Activated CD8-positive, alpha-beta T cell treated with anti-CD3 and anti-CD28 coated beads for 36 hours (primary cell): Measurements from ENCODE around the gene GPR4. TPM values are rescaled to one million over a fixed set of nuclear protein-coding genes. Genes with fewer than 3 reads are reported as not detected.

Experiments used
- ATAC-seq: fragments of 200-7000 bp; cut with Tn5 transposase; one replicate; pipeline ENCODE4 v1.10.0; 2021; ENCODE audit warnings: mild to moderate bottlenecking, moderate library complexity
- CTCF ChIA-PET: fragments of 350-600 bp; sonication (Branson Sonifier 250); formaldehyde crosslinking; loops from one replicate; lab custom pipeline; 2021; ENCODE audit warnings: antibody characterized with exemption; lab: Charles Lee
- POLR2A ChIA-PET: fragments of 350-600 bp; sonication (Branson Sonifier 250); formaldehyde crosslinking; loops from one replicate; lab custom pipeline; 2021; ENCODE audit warnings: antibody characterized with exemption; lab: Charles Lee
- DNase-seq: peaks from one replicate; pipeline ENCODE4 v3.0.0-alpha.2; 2020
- H3K27ac Mint-ChIP-seq: one replicate; pipeline ENCODE4 v1.8.0; 2021; ENCODE audit warnings: mild to moderate bottlenecking, mixed read lengths
- H3K27me3 Mint-ChIP-seq: one replicate; pipeline ENCODE4 v1.8.0; 2021; ENCODE audit warnings: mixed read lengths
- H3K36me3 Mint-ChIP-seq: one replicate; pipeline ENCODE4 v1.8.0; 2021; ENCODE audit warnings: low read depth, mixed read lengths
- H3K4me1 Mint-ChIP-seq: one replicate; pipeline ENCODE4 v1.8.0; 2021; ENCODE audit warnings: low read depth, mixed read lengths
- H3K4me3 Mint-ChIP-seq: one replicate; pipeline ENCODE4 v1.8.0; 2021; ENCODE audit warnings: mild to moderate bottlenecking, moderate library complexity, mixed read lengths
- H3K9me3 Mint-ChIP-seq: one replicate; pipeline ENCODE4 v1.8.0; 2021; ENCODE audit warnings: mixed read lengths
- CTCF ChIP-seq: fragments of 200-600 bp; IDR thresholded peaks from one replicate; pipeline ENCODE4 v1.8.0; 2022; ENCODE audit warnings: antibody characterized with exemption, mild to moderate bottlenecking
- intact Hi-C: fragments of 100-400 bp; cut with micrococcal nuclease; formaldehyde crosslinking; loops from one replicate; pipeline ENCODE4 v1.10.0; 2022
- total RNA-seq, 2 experiments: library from RNA; stranded (reverse); gene quantifications; one replicate each; pipeline ENCODE4 v1.2.3, GENCODE V29; 2021

The GPR4 gene
- total RNA-seq, 2 experiments from 2014 or later = not detected

GRCh38 chr19:45578861-45579260 is 23.2 kb downstream of the GPR4 start:
- no peaks in the 10 kb centered on the region for H3K27me3 Mint-ChIP-seq
- ATAC-seq (no peak), DNase-seq (no peak)
- ChIA-PET CTCF (no interaction called here), POLR2A (no interaction called here)
- H3K27ac Mint-ChIP-seq = no peak overlapping the region
- no peak for TF ChIP-seq CTCF
- H3K4me1 Mint-ChIP-seq = peaks cover 18% of the 10 kb centered on the region
- intact Hi-C loops = loop anchor here (10.0 kb wide), 1 partner anchor 54 kb away; no protein-coding TSS in a partner anchor
- H3K36me3 Mint-ChIP-seq = peaks cover 7% of the 10 kb centered on the region
- no peak overlapping the region for H3K4me3 Mint-ChIP-seq
- no peaks in the 10 kb centered on the region for H3K9me3 Mint-ChIP-seq

DNA sequence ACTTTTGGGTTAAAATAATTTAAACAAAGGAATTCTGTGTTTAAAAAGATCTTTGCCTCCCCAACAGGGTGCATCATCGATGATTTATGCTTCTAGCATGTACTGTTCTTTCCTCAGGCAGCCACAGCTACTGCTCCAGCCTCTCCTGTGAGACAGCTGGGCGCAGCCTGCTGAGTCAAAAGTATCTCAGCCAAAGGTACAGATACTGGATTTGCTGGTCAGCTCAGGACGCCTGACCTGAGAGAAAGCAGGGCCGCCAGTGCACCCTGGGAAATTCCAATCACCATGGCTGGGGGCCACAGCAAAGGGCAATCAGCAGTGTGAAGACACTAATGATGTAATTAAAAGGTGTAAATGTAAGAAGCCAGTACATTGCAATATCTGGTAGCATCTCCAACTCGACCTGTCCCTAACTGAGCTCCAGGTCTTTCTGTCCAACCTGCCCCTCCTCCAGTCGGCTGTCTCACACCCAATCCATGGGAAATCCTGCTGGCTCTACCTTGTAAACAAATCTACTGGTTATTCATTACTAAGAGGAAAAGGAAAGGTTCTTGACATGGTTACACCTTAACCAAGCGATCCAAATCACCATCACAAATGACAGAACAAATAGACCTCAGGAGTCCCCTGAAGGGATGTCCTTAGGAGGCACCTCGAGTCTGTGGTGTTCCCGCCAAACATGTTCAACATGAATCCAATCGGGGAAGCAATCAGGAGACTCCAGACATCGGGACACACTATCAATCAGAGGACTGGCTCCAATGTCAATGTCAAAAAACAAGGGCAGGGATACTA is 24.7 kb downstream of the GPR4 start:
- no peak for ATAC-seq
- CTCF ChIA-PET = interaction anchor here (1.3 kb wide), 1 partner anchor 116 kb away, joined by 4 read pairs; no protein-coding TSS in a partner anchor
- peaks cover 15% of the 10 kb centered on the region for H3K4me1 Mint-ChIP-seq
- peaks cover 1% of the 10 kb centered on the region for H3K36me3 Mint-ChIP-seq
- intact Hi-C loops = loop anchor here (10.0 kb wide), 1 partner anchor 53 kb away; no protein-coding TSS in a partner anchor
- H3K27me3 Mint-ChIP-seq = no peaks in the 10 kb centered on the region
- POLR2A ChIA-PET = interaction anchor here (0.8 kb wide), 1 partner anchor 62 kb away, joined by 3 read pairs; no protein-coding TSS in a partner anchor
- H3K27ac Mint-ChIP-seq = no peak overlapping the region
- TF ChIP-seq CTCF = no peak
- H3K4me3 Mint-ChIP-seq = no peak overlapping the region
- no peaks in the 10 kb centered on the region for H3K9me3 Mint-ChIP-seq
- DNase-seq = no peak

DNA sequence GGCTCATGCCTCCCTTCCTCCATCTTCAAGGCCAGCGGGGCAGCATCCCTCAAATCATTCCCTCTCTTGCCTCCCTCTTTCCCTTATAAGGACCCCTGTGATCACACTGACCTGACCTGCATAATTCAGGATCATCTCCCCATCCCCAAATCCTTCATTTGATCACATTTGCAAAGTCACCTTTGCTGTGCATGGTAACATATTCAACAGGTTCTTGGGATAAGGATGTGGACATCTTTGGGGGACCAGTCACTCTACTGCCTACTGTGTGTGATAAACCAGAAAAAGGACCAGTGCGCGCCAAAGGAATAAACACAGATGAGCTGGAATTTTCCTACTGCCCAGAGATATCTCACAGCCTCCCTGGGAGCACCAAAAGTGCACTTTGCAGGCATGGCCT is 25.3 kb downstream of the GPR4 start:
- Mint-ChIP-seq H3K9me3 (no peaks in the 10 kb centered on the region), H3K27me3 (no peaks in the 10 kb centered on the region), H3K4me1 (peaks cover 14% of the 10 kb centered on the region), H3K36me3 (no peaks in the 10 kb centered on the region), H3K27ac (no peak overlapping the region), H3K4me3 (no peak overlapping the region)
- CTCF ChIA-PET = interaction anchor here (1.3 kb wide), 1 partner anchor 117 kb away, joined by 4 read pairs; no protein-coding TSS in a partner anchor
- DNase-seq (no peak), ATAC-seq (no peak)
- intact Hi-C loops = loop anchor here (10.0 kb wide), 1 partner anchor 52 kb away; no protein-coding TSS in a partner anchor
- no peak for TF ChIP-seq CTCF
- POLR2A ChIA-PET = interaction anchor here (0.8 kb wide), 1 partner anchor 62 kb away, joined by 3 read pairs; no protein-coding TSS in a partner anchor

GRCh38 chr19:45575216-45575615 is 26.8 kb downstream of the GPR4 start:
- ChIA-PET POLR2A (interaction anchor here (0.8 to 1.3 kb wide), 2 partner anchors 8 to 15 kb away, joined by 3 to 5 read pairs; no protein-coding TSS in a partner anchor), CTCF (interaction anchor here (0.6 to 1.9 kb wide), 3 partner anchors 17 to 81 kb away, joined by 3 to 4 read pairs (median 3); no protein-coding TSS in a partner anchor)
- peaks cover 10% of the 10 kb centered on the region for H3K4me1 Mint-ChIP-seq
- no peak overlapping the region for H3K27ac Mint-ChIP-seq
- no peaks in the 10 kb centered on the region for H3K9me3 Mint-ChIP-seq
- no peaks in the 10 kb centered on the region for H3K27me3 Mint-ChIP-seq
- intact Hi-C loops = loop anchor here (10.0 kb wide), 1 partner anchor 50 kb away; no protein-coding TSS in a partner anchor
- H3K36me3 Mint-ChIP-seq = no peaks in the 10 kb centered on the region
- no peak overlapping the region for H3K4me3 Mint-ChIP-seq
- ATAC-seq (no peak), DNase-seq (no peak)
- no peak for TF ChIP-seq CTCF
